GM12873 (cell line): Measurements from ENCODE around the gene GYG2.

Experiments used
- CTCF ChIP-seq: IDR thresholded peaks from 2 replicates; pipeline ENCODE4 v1.5.1; 2012; ENCODE audit warnings: low read depth, mild to moderate bottlenecking, moderate library complexity, low read length, control low read depth; ENCODE audit not compliant: insufficient read depth; ENCODE audit errors: missing control alignments

The GYG2 gene

GRCh38 chrX:2817036-2817435 is 11.7 kb upstream of the GYG2 start:
- TF ChIP-seq CTCF: no peak

- peak; percentile 31 for TF ChIP-seq CTCF
Measured at GRCh38 chrX:2819345-2820135, 9.2 kb upstream of the GYG2 start.

GRCh38 chrX:2820136-2820771 is 8.5 kb upstream of the GYG2 start:
- no peak for TF ChIP-seq CTCF

- no peak for TF ChIP-seq CTCF
Measured at GRCh38 chrX:2823795-2824386, 4.8 kb upstream of the GYG2 start.

GRCh38 chrX:2824886-2825285 is 3.8 kb upstream of the GYG2 start:
- TF ChIP-seq CTCF: no peak

- no peak for TF ChIP-seq CTCF
Measured at GRCh38 chrX:2828959-2829411, 255 bp downstream of the GYG2 start.
